ENCODE data around the gene BIVM.
"Not testable (repeated sequence)": the region's sequence is repeated elsewhere in the genome, so short reads cannot be mapped to it uniquely, and the experiment has no call there.

BIVM gene, protein sequence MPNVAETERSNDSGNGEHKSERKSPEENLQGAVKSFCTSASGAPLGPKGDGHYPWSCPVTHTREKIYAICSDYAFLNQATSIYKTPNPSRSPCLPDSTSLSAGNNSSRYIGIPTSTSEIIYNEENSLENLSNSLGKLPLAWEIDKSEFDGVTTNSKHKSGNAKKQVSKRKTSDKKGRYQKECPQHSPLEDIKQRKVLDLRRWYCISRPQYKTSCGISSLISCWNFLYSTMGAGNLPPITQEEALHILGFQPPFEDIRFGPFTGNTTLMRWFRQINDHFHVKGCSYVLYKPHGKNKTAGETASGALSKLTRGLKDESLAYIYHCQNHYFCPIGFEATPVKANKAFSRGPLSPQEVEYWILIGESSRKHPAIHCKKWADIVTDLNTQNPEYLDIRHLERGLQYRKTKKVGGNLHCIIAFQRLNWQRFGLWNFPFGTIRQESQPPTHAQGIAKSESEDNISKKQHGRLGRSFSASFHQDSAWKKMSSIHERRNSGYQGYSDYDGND

DNA sequence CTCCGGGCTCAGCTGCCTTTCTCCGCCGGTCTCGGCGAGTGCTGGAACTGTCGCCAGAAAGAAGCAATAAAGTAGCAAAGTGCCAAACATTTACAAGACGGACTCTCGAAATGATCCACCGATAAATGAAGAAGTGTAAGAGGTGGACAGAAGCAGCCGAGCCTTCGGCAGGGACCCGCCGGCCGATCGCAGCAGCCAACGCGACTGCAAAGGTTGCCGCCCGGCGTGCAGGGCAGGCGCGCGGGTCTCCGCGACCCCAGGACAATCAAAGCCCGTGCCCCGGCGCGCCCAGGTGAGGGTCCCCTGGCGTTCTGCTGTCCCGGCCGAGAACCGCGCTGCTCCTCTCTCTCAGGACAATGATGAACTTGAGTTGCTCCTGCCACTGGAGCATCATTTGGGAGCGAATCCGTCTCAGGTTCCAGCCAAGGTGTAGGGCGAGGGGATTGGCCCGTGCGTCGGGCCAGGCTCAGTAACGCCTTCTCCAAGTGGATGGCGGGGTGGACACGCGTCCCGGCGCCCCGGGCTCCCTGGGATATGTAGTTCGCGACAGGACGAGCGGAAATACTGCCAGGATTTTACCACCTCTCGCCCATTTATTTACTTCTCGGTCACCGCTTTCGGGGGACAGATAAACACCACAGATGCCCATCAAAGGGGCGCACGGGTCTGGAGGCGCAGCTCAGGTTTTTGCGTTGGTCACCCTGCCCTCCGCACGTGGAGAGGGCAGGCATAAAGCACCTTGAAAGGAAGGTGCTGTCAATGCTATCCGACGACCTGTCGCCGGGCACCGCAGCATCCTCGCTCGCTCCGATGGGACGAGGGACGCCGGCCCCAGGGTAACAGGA is at the start of gene BIVM, which contains the start of gene POGLUT2:
Gene BIVM (plus strand): TSS at position 539 of the 845 bp plus-strand sequence. CDS start 8,149 bp downstream, outside the sequence.
Gene POGLUT2 (minus strand): TSS at position 396 of the 845 bp plus-strand sequence. CDS start 306 bp downstream, at position 90.
- DNase-seq = peak; percentile 65

DNA sequence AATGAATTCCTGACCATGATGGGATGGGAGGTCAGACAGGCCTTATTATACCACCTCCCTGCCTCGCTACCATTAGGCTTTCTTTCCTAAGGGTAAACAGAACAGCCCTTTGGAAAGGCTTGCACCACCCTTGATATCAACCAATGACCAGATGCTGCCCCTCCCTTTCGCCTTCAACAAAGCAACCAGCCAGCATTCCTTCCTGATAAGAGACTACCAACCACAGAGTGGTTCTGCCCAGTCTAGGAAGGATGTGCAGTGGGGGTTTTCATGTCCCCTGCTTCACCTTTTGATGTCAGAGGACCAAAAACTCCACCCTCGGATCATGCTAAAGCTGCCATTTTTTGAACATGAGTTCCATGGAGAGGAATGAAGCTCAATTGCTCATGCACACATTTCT is 47.0 kb upstream of the BIVM start:
- no peak for DNase-seq

DNA sequence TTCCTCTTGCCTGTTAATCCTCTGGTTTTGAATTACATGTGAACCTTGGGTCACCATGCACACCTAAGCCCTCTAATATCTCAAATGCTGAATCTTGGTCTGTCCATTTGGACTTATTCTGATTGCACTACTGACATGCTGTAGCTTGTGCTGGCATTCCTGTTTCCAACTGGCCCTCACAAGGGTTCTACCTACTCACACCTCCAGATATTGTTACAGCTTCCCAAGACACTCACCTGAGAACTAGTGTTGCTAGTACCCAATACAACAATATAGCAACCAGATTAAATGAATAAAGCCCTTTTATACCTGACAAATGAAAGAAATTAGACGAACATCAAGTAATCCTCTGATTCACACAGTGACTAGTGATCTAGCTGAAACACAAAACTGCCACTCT is 41.9 kb upstream of the BIVM start:
- DNase-seq = no peak

DNA sequence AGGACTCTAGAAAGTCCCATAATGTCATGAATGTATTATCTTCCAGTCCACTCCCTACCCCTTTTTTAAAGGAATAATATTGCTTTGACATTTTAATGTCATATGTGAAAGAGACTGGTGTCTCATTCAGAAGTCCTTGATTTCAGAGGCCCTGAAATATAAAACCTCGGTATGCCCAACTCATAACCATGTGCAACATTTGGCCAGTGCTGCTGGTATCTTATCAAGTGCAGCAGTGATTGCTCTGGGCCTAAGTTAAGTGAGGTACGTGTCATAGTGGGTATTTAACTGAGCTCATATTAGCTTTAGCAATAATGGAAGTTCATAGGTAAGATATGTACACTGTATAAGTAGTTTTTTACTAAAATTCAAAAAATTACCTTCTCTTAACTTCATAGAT is 40.1 kb upstream of the BIVM start:
- no peak for DNase-seq

DNA sequence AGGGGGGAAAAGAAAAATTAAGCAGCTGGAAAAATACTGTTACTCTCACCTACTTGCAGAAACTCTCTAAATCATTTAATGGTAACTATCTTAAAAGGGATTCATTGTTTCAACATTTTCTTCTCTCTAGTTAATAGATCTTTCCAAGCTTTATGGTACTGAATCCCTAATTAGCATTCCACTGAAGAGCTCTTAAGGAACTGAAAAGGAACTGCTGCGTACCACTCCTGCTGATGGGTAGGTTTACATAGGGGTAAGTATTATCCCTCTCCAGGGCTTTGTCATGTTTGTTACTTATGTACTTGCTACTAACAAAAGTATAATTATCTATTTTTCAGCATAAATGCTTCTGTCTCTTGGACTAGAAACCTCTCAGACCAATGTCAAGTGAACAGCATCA is 37.8 kb upstream of the BIVM start:
- DNase-seq = no peak

DNA sequence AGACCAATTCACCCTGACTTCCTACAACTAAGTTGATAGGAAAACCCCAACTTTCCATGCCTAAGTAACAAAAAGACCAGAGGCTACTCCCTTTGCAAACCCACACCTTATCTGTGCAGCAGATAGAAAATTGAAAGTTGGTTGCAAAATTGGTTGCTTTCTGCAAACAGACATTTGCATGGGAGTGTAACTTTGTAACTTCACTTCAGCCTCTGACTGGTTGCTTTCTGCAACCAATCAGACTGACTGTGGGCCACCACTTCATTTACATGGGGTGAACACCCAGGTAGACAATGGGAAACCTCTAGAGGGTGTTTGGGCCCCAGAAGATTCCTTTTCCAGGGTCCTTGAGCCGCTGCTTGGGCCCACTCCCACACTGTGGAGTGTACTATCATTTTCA is 35.2 kb upstream of the BIVM start:
- DNase-seq = no peak

DNA sequence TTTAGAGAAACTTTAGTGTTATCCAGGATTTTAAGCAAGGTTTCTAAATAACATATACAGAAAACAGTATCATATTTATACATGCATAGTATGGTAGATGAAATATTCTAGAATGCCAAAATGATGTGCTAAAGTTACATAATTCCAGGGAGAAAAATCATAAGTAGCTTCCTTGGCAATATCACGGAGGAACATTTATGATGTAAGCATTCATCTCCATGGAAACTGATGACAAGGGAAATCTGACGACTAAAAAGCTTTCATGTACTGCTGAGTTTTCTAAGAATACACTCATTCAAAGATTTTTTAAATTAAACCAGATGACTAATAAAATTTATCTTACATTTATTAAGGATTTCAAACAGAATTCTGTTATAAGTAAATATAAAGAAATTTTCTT is 30.0 kb upstream of the BIVM start:
- no peak for DNase-seq

DNA sequence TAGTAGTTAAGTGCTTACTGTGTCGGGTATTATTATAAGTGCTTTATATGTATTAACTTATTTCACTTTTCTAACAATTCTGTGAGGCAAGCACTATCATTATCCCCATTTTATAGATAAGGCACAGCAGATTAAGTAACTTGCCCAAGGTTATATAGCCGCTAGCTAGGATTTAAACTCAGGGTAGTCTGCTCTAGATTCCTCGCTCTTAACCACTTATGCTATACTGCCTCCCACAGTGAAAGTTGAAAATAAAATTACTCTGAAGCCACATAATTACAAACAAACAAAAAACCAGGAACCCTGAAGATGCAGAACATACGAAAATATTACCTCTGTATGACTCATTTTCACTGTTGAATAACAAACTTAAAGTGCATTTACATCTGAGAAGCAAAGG is 29.2 kb upstream of the BIVM start:
- no peak for DNase-seq

DNA sequence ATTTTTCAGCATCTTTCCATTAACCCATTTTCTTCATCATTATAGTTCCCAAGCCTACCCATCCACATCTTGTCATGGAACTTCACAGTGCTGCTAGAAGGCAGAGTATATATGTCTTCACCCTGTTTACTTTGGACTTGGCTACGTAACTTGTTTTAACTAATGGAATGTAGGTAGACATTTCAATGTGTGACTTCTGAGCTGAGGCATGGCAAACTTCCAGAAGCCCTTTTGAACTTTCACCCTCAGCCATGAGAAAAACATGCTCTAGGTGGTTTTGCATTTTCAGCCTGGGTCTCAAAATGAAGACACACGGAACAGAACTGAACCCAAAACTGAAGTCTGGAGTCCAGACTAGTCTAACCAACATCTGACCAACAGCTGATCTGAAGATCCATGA is 28.5 kb upstream of the BIVM start:
- DNase-seq = no peak

DNA sequence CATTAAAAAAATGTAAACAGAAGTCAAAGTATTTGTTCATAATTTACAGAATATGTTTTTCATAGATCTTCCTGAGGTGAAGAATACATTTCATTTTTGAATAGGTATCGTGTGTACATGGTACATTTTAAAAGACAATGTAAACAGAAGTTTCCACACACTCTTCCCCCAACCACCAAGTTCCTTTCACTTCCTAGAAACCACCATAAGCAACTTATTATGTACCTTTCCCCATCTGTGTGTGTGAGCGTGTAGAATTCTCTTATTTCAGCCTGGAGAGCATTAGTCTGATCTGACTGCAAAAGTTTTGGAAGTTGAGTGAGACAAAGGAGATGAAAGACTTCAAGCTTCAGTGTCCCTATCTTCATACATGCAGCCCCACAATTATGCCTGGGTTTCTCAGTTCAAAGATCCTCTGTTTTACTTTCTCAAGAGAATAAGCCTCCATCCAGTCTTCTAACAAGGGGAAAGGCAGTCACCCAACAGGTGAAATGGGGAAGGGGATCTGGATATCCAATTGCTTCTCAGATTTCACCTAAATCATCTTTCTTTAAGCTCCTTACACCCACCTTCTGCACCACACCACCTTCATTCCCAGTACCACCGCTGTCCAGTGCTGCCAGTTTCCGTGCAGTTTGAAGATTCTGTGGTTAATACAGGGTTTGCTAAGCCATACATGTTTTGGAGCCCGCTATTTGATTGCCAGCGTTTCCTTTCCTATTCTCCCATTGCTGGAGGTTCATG is 27.4 kb upstream of the BIVM start:
- DNase-seq = no peak

DNA sequence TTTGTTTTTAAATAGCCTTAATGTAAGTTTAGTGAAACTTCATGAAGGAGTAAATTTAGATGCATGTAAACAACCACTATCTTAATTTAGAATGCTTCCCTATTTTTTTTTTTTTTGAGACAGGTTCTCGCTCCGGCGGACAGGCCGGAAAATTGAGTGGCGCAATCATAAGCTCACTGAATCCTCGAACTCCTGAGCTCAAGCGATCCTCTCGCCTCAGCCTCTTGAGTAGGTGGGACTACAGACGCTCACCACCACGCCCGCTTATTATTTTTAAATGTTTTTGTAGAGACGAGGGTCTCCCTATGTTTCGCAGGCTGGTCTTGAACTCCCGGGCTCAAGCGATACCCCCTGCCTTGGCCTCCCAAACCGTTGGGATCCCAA is 26.9 kb upstream of the BIVM start:
- DNase-seq = no peak

DNA sequence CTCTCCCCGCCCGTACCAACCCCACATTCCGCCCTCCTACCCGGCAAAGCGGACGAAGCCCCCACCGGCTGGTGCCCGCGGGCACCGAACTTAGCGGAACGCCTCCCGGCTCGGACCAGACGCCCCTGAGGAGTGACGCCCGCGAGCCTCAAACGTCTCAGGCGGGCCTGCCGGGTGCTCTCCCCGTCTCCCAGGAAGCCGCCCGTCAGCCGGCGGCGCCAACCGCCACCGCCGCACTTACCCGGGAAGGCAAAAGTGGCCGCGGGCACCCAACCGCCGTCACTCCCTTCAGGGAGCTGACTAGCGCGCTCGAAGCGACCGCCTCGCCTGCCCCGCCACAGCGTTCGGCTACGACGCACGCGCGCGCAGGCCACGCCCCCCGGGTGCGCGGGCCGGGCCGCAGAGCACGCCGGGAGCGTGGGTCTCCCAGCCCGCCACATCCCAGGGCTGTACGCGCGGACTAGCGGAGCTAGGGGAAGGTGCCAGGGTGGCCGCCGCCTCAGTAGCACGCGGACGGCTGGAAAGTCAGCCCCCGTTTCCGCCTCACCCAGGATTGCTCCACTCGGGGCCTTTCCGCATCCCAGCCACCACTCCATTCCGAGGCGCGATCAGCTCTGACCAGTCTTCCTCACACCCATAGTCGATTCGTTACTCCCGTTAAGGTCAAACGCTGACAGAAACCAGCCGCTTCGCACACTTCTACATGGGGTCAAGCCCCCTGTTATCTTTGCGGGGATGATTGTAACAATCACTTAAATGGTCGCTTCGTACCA is 25.3 kb upstream of the BIVM start, which contains the start of gene TEX30:
Gene TEX30 (minus strand): TSS at position 346 of the 773 bp plus-strand sequence. CDS start 3,760 bp downstream, outside the sequence.
- peak; percentile 90 for DNase-seq

DNA sequence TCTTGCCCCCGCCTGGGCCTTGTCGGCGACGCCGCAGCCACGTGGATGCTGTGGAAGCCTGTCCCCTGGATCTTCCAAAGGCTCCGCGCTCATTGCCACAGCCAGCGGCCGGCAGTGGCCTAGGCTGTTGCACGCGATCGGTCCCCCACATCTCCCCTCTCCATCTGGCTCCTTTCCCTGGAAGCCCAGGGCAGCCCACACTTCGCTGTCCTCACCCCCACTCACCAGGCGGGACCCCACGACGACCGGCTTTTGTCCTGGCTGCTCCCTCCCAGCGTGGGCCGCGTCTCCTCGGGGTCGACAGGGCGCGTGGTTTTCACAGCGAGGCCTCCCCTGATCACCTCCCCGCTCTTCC is 24.7 kb upstream of the BIVM start:
- no peak for DNase-seq

DNA sequence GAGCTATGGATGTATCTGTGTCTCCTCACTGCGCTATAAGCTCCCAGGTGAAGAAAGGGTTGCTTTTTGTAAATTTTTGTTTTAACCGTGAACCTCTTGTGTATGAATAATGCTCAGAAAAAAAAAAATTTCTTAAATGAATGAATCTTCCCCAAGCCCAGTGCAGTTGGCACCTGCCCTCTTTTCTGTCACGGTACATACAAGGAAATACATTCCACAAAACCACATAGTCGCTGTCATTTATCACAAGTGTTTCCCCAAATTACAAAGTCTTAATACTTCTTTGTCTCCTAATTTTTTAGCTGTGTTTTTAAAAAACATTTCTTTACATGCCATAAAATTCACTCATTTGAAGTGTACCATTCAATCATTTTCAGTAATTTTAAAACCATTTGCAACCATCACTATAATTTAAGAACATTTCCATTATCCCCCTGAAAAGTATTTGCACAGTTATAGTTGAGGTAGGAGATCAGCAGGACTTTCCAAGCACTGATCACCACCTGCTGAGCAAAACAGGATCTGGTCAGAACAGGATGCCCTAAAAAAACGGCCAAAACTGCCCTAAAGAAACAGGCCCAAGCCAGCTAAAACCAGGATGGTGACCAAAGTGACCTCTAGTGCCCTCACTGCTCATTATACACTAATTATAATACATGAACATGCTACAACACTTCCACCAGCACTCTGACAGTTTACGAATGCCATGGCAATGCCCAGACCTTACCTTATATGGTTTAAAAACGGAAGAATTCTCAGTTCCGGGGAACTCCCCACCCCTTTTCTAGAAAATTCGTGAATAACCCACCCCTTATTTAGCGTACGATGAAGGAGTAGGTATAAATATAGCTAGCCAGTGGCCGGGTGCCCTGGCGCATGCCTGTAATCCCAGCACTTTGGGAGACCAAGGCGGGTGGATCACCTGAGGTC is 24.1 kb upstream of the BIVM start:
- no peak for DNase-seq

DNA sequence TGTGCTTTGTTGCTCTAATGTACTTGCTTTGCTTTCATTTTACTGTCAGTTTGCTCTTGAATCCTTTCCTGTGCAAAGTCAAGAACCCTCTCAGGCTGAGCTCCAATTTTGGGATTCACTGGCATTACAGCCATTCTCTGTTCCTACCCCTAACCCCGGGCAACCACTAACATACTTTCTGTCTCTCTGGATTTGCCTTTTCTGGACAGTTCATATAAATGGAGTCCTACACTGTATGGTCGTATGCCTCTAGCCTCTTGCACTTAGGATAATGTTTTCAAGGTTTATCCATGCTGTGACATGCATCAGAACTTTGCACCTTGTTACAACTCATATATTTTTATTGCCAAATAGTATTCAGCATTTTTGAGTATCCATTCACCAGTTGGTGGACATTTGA is 22.6 kb upstream of the BIVM start:
- DNase-seq = no peak

DNA sequence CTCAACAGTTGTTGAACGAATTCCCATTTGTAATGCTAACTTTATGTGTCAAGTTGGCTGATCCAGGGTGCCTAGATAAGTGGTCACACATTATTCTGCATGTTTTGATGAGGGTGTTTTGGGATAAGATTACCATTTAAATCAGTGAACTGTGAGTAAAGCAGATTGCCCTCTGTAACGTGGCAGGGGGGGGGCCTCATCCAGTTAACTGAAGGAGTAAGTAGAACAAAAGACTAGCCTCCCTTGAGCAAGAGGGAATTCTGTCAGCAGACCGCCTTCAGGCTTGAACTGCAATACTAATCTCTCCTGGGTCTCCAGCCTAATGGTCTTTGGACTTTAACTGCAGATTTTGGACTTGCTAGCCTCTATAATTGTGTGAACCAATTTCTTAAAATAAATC is 21.2 kb upstream of the BIVM start:
- DNase-seq = no peak

DNA sequence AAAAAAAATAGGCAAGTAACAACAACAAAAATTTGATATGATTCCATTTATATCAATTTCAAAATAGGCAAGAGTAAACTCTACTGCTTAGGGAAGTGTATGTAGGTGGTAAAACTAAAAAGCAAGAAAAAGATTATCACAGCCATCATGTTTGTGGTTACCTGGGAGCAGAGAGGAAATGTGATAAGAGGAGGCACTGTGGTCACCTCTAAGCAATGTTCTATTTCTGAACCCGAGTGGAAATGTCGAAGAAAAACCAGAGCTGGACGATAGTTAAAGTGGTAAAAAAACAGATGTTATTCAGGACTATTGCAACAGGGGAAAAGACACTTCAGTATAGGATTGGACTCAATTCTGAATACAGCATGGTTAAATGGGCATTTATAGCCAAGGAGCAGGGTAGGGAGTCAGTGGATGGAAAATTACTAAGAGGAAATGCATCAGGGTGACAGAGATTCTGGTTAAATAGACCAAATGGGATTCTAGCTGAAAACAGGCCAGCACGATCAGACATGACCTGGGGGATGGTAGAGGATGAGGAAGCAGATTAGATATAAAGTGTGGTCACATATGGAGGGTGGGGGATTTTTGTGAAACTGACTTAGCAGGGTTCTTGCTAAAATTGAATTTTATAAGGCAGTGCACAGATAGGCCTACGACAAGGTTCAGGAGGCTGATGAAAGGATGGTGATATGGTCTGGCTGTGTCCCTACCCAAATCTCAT is 19.3 kb upstream of the BIVM start:
- DNase-seq = peak; percentile 3

DNA sequence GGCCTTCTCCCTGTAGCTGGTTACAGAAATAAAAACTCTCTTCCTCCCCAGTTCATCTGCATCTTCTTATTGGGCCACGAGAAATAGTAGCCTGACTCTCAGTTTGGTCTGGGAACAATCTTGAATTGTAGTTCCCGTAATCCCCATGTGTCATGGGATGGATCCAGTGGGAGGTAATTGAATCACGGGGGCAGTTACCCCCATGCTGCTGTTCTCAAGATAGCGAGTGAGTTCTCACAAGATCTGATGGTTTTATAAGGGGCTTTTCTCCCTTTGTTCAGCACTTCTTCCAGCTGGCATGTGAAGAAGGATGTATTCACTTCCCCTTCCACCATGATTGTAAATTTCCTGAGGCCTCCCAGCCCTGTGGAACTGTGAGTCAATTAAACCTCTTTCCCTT is 18.3 kb upstream of the BIVM start:
- DNase-seq = not testable (repeated sequence)

DNA sequence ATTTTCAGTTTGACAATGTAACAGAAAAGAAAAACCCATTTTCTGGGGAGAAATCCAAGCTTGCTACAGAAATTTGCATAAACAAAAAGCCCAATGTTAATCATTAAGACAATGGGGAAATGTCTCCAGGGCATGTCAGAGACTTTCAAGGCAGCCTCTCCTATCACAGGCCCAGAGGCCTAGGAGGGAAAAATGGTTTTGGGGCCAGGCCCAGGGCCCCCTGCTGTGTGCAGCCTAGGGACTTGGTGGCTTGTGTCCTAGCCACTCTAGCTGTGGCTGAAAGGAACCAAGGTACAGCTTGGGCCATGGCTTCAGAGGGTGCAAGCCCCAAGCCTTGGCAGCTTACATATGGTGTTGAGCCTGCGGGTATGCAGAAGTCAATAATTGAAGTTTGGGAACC is 17.3 kb upstream of the BIVM start:
- no peak for DNase-seq

DNA sequence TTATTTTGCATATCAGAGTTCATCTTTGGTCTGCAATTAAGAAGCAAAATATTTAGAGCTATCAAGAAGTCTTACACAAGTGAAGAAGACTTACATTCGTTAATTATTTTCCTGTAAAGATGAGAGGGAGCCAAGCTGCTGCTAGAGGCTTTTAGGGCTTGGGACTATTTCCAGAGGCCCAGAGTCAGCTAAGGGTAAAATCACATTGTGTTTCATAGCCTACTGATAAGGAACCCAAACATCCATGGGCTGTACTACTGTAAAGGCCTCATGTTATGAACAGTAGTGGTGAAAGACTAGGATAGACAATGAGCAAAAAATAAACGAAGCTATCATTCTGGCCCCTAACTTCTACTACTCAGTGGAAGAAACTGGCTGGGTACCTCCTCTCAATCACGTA is 14.4 kb upstream of the BIVM start:
- no peak for DNase-seq

All from CD4-positive, alpha-beta T cell treated with Interleukin-6 for 4 hours (primary cell).